ENCODE data around the gene RUNX1. TPM values are rescaled to one million over a fixed set of nuclear protein-coding genes. Genes with fewer than 3 reads are reported as not detected.

Gene RUNX1
- polyA plus RNA-seq, 1 of the 3 experiments (the other 2 are of a cell fraction) = 17.1 TPM

DNA sequence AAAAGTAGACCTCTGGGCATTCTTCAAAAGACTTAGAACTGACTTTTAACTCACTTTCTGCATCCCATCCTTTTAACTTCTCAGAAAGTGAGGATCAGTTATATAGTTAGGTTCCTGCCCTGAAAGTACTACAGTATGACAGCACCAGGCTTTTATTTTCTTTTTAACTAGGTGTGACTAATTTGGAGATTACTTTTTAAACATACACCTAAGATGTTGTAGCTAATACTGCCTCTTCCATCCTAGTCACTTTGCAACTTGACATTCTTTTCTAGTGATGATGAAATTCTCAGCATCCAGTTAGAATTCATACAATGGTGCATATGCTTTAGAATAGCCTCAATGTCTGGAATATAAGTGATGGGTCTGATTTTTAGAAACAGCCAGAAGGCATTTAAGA, 24.6 kb downstream of the RUNX1 start:
- Histone ChIP-seq H4K20me1 (ENCODE audit: insufficient read depth) (no peaks in the 10 kb centered on the region), H3K27me3 (ENCODE audit: insufficient read depth) (no peaks in the 10 kb centered on the region), H3K9me3 (no peaks in the 10 kb centered on the region), H2AFZ (ENCODE audit: low read depth) (no peak overlapping the region), H3K9ac (no peak overlapping the region), H3K36me3 (replicated peaks in 1 of 2; ENCODE audit: control insufficient read depth in 1 of 2, insufficient read depth in 2 of 2, low read length in 1 of 2) (no peaks in the 10 kb centered on the region), H3K79me2 (ENCODE audit: insufficient read depth) (no peaks in the 10 kb centered on the region), H3K4me2 (no peak overlapping the region), H3K4me3 (ENCODE audit: low read depth in 2 of 2, low read length in 1 of 2) (no peak overlapping the region), H3K9me2 (no peaks in the 10 kb centered on the region), H3F3A (replicated peaks; ENCODE audit: insufficient read depth) (no peaks in the 10 kb centered on the region), H3K4me1 (ENCODE audit: control insufficient read depth in 1 of 2, insufficient read depth in 2 of 2, low read depth in 1 of 2, low read length in 1 of 2) (no peaks in the 10 kb centered on the region), H3K27ac (ENCODE audit: low read depth in 2 of 2, low read length in 1 of 2) (no peak overlapping the region)
- TF ChIP-seq RCOR1 (IDR thresholded peaks at IDR 0.05; ENCODE audit: low read length) (no peak), FOXJ3 (CRISPR knock-in tag; IDR thresholded peaks at IDR 0.05) (no peak), NRF1 (IDR thresholded peaks at IDR 0.05; ENCODE audit: low read depth, low read length) (no peak), RAD21 (IDR thresholded peaks at IDR 0.05; ENCODE audit: low read length) (no peak), ZBTB33 (IDR thresholded peaks at IDR 0.05; ENCODE audit: borderline replicate concordance, low read depth) (no peak), MXI1 (IDR thresholded peaks at IDR 0.05; ENCODE audit: low read depth, low read length) (no peak), TCF12 (IDR thresholded peaks at IDR 0.05) (no peak), ELF1 (IDR thresholded peaks at IDR 0.05) (no peak), RFX5 (IDR thresholded peaks at IDR 0.05; ENCODE audit: low read length) (no peak), FOXM1 (IDR thresholded peaks at IDR 0.05; ENCODE audit: low read depth) (no peak), CHD2 (IDR thresholded peaks at IDR 0.05; ENCODE audit: low read length, partially characterized antibody) (no peak), YY1 (IDR thresholded peaks at IDR 0.05; ENCODE audit: low read depth) (no peak), FOSL2 (IDR thresholded peaks at IDR 0.05; ENCODE audit: borderline replicate concordance, low read depth) (no peak)
- TF ChIP-seq, protein P1, sequence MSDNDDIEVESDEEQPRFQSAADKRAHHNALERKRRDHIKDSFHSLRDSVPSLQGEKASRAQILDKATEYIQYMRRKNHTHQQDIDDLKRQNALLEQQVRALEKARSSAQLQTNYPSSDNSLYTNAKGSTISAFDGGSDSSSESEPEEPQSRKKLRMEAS (IDR thresholded peaks at IDR 0.05; ENCODE audit: low read depth) = no peak
- TF ChIP-seq, protein P2, sequence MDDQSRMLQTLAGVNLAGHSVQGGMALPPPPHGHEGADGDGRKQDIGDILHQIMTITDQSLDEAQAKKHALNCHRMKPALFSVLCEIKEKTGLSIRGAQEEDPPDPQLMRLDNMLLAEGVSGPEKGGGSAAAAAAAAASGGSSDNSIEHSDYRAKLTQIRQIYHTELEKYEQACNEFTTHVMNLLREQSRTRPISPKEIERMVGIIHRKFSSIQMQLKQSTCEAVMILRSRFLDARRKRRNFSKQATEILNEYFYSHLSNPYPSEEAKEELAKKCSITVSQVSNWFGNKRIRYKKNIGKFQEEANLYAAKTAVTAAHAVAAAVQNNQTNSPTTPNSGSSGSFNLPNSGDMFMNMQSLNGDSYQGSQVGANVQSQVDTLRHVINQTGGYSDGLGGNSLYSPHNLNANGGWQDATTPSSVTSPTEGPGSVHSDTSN (IDR thresholded peaks at IDR 0.05) = no peak
- TF ChIP-seq, protein P3, sequence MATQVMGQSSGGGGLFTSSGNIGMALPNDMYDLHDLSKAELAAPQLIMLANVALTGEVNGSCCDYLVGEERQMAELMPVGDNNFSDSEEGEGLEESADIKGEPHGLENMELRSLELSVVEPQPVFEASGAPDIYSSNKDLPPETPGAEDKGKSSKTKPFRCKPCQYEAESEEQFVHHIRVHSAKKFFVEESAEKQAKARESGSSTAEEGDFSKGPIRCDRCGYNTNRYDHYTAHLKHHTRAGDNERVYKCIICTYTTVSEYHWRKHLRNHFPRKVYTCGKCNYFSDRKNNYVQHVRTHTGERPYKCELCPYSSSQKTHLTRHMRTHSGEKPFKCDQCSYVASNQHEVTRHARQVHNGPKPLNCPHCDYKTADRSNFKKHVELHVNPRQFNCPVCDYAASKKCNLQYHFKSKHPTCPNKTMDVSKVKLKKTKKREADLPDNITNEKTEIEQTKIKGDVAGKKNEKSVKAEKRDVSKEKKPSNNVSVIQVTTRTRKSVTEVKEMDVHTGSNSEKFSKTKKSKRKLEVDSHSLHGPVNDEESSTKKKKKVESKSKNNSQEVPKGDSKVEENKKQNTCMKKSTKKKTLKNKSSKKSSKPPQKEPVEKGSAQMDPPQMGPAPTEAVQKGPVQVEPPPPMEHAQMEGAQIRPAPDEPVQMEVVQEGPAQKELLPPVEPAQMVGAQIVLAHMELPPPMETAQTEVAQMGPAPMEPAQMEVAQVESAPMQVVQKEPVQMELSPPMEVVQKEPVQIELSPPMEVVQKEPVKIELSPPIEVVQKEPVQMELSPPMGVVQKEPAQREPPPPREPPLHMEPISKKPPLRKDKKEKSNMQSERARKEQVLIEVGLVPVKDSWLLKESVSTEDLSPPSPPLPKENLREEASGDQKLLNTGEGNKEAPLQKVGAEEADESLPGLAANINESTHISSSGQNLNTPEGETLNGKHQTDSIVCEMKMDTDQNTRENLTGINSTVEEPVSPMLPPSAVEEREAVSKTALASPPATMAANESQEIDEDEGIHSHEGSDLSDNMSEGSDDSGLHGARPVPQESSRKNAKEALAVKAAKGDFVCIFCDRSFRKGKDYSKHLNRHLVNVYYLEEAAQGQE (IDR thresholded peaks at IDR 0.05; ENCODE audit: low read depth, low read length) = no peak
- TF ChIP-seq, protein P4, sequence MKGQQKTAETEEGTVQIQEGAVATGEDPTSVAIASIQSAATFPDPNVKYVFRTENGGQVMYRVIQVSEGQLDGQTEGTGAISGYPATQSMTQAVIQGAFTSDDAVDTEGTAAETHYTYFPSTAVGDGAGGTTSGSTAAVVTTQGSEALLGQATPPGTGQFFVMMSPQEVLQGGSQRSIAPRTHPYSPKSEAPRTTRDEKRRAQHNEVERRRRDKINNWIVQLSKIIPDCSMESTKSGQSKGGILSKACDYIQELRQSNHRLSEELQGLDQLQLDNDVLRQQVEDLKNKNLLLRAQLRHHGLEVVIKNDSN (IDR thresholded peaks at IDR 0.05; ENCODE audit: borderline replicate concordance, low read depth) = no peak
- TF ChIP-seq, protein P5, sequence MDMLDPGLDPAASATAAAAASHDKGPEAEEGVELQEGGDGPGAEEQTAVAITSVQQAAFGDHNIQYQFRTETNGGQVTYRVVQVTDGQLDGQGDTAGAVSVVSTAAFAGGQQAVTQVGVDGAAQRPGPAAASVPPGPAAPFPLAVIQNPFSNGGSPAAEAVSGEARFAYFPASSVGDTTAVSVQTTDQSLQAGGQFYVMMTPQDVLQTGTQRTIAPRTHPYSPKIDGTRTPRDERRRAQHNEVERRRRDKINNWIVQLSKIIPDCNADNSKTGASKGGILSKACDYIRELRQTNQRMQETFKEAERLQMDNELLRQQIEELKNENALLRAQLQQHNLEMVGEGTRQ (IDR thresholded peaks at IDR 0.05; ENCODE audit: borderline replicate concordance, low read depth, low read length) = no peak
- DNase-seq = no peak
- CTCF ChIA-PET = no interaction called here
- POLR2A ChIA-PET = no interaction called here
